ENCODE results near the gene CPNE9.

Gene CPNE9

DNA sequence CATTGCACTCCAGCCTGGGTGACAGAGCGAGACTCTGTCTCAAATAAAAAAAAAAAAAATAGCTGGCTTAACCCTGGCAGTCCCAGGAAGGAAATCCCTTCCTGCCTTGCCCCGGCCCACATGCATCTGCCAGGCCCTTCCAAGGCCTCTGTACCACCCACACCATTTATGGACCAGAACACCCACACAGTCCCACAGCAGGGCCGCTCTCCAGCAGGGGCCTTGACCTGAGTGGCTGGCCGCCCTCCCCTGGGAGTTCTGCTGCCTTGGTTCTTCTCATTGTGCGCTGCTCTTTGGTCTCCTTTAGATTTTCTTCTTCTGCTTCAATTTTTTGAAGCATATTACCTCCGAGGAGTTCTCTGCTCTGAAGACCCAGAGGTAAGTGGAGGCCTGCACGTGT is 16.1 kb upstream of the CPNE9 start:
- TF ChIP-seq, protein P1, sequence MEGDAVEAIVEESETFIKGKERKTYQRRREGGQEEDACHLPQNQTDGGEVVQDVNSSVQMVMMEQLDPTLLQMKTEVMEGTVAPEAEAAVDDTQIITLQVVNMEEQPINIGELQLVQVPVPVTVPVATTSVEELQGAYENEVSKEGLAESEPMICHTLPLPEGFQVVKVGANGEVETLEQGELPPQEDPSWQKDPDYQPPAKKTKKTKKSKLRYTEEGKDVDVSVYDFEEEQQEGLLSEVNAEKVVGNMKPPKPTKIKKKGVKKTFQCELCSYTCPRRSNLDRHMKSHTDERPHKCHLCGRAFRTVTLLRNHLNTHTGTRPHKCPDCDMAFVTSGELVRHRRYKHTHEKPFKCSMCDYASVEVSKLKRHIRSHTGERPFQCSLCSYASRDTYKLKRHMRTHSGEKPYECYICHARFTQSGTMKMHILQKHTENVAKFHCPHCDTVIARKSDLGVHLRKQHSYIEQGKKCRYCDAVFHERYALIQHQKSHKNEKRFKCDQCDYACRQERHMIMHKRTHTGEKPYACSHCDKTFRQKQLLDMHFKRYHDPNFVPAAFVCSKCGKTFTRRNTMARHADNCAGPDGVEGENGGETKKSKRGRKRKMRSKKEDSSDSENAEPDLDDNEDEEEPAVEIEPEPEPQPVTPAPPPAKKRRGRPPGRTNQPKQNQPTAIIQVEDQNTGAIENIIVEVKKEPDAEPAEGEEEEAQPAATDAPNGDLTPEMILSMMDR (conservative IDR thresholded peaks at IDR 0.05) = no peak

DNA sequence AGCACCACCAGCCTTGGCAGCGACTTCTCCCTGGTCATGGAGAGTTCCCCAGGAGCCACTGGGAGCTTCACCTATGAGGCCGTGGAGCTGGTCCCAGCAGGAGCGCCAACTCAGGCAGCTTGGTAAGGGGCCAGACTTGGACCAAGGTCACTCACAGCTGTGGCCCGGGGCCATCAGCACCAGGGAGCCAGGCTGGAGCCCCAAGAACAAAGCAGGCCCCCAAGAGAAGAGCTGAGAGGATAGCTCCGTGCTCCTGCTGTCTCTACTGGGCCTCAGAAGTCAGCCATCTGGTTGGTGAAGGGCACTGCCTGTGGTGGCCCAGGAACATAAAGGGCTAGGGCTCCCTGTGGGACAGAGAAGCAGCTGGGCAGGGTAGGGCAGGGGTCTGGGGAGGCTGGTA is 14.7 kb upstream of the CPNE9 start:
- H3K27ac ChIP-seq = no peak overlapping the region
- TF ChIP-seq, protein P1 (conservative IDR thresholded peaks at IDR 0.05) = no peak

More for the DNA sequence above, 16.1 kb upstream of the CPNE9 start:
- H3K27ac ChIP-seq = no peak overlapping the region

DNA sequence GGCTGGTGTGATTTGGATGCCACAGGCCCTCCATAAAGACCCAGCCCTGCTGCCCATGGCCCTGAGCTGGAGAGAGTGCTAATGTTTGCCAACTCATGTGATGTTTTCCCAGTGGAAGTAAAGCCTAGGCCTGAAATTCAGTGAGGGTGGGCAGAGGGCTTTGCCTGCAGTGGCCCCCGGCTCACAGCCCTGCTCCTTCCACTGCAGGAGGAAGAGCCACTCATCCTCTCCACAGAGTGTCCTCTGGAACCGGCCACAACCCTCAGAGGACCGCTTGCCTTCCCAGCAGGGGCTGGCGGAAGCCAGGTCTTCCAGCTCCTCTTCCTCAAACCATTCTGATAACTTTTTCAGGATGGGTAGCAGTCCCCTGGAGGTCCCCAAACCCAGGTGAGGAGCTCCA is 13.9 kb upstream of the CPNE9 start:
- TF ChIP-seq, protein P1 (conservative IDR thresholded peaks at IDR 0.05) = no peak
- H3K27ac ChIP-seq = no peak overlapping the region

DNA sequence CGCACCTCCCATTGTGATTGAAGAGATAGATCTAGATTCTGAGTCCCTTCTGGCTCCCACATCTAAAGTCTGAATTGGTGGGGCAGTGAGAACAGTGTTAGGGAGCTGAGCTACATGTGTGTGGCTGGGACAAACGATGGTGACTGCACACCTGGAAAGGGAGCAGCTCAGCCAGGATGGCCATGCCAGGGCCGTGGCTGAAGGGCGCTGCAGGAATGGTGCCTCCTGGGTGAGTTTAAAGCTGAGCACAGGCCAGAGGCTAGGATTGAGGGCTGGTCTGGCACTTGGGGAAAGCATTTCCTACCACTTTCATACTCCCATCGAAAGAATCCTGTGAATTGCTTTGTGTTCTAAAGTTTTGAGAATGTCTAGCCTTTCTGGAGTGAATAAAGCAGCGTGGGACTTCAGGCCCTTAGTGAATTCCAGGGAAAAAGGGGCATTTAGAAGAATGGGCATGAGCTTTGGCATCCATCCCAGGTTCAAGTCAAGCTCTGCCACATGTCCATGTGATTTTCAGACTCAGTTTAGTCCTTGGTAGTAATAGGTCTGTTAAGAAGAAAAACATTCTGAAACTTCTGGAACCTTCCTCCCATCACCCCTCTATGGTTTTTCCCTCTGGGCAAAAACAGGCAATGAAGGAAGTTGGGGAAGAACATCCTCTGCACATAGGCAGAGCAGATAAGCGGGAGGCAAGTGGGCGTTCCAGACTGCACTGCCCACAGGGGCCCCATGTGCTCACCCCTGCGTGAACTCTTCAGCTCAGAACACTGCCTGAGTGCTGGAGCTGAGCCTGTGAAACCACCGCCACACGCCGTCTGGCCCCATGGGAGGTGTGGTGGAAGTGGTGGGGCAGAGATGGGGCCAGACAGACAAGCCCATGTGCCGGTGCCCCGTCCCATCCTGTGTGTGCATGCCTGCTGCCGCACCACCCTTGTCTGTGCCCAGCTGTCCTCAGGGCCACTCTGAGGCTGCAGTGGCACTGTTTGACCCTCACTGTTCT is 12.9 kb upstream of the CPNE9 start:
- TF ChIP-seq, protein P1 (conservative IDR thresholded peaks at IDR 0.05) = no peak
- H3K27ac ChIP-seq = no peak overlapping the region

DNA sequence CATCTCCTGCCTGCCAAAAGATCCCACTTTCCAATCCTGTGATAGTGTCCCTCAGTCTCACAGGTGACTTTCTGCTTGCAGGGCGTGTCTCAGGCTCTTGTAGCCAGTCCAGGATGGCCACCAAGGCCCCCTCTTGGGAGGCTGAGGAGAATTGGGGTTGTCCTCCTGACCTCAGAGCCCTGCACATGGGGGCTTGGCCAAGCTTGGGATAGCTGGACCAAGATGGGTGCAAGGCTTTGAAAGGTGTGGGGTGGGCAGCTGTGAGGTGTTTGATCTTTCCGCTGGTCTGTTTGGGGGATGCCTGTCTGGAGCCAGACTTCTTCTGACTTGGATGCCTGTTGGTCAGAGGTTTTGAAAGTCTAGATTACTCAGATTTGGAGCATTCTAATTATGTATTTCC is 12.0 kb upstream of the CPNE9 start:
- no peak overlapping the region for H3K27ac ChIP-seq

DNA sequence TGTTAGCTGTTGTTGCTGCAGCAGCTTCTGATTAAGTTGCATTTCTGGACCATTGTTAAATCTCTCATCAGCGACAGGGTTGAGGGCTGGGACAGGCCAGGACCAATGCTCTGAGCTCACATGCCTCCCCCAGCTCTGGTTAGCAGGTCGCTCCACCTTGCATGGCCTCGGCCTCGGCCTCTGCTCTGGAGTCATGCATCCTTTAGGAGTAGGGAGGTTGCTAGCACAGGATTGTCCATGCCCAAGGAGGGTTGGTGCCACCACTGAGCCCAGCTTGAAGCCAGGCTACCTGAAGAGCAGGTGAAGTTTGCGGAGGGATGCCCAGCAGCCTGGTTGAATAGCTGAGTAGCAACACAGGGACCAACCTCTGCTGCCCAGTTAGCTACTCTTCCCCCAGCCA is 11.2 kb upstream of the CPNE9 start:
- TF ChIP-seq, protein P1 (conservative IDR thresholded peaks at IDR 0.05) = no peak
- H3K27ac ChIP-seq = no peak overlapping the region

More for the DNA sequence above, 12.0 kb upstream of the CPNE9 start:
- TF ChIP-seq, protein P1 (conservative IDR thresholded peaks at IDR 0.05) = no peak

DNA sequence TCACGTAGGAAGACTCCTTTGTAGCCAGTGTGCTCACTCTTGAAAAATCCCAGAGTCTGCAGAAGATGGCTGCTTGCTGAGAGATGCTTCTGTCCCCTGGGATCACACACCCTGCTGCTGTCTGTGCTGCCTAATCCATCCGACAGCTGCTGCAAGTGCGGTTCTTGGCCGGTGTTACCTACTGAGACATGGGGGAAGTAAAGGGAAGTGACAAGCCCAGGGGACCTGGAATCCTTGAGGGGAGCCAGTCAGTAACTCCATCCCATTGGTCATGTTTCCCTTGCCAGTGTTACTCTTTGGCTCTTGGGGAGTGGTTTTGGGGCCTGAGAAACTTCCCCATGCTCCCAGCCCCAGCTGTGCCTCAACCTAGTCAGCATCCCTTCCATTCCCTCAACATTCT is 8.3 kb upstream of the CPNE9 start:
- no peak overlapping the region for H3K27ac ChIP-seq
- TF ChIP-seq, protein P1 (conservative IDR thresholded peaks at IDR 0.05) = no peak
